ENCODE data around the gene MELTF. TPM values are rescaled to one million over a fixed set of nuclear protein-coding genes. Genes with fewer than 3 reads are reported as not detected.

The MELTF gene
- total RNA-seq, 2 donors from 2014 or later = 15.7 to 31.2 TPM

GRCh38 chr3:197024881-197025735, 4.5 kb downstream of the MELTF start:
- Histone ChIP-seq H3K4me3 (no peak overlapping the region), H3K36me3 (no peaks in the 10 kb centered on the region), H3K27me3 (no peaks in the 10 kb centered on the region), H3K4me1 (peaks cover 10% of the 10 kb centered on the region), H3K9me3 (no peaks in the 10 kb centered on the region), H3K27ac (no peak overlapping the region), H3K9ac (ENCODE audit: low read depth in 2 of 2, low read length in 2 of 2) (no peak overlapping the region)
- TF ChIP-seq CTCF (IDR thresholded peaks at IDR 0.05) = no peak
- intact Hi-C loops (cut with DNase I) = no loop called here
- no peak for DNase-seq

- no peaks in the 10 kb centered on the region for H3K36me3 ChIP-seq
- peaks cover 6% of the 10 kb centered on the region for H3K4me1 ChIP-seq
- H3K4me3 ChIP-seq = no peak overlapping the region
- DNase-seq = no peak
- no peaks in the 10 kb centered on the region for H3K9me3 ChIP-seq
- no peaks in the 10 kb centered on the region for H3K27me3 ChIP-seq
- H3K9ac ChIP-seq (ENCODE audit: low read depth in 2 of 2, low read length in 2 of 2) = no peak overlapping the region
- intact Hi-C loops (cut with DNase I) = no loop called here
- TF ChIP-seq CTCF (IDR thresholded peaks at IDR 0.05) = no peak
- H3K27ac ChIP-seq = no peak overlapping the region
Observed at GRCh38 chr3:197023998-197024651, 5.5 kb downstream of the MELTF start.

- Histone ChIP-seq H3K4me3 (no peak overlapping the region), H3K27ac (no peak overlapping the region), H3K36me3 (no peaks in the 10 kb centered on the region), H3K9ac (ENCODE audit: low read depth in 2 of 2, low read length in 2 of 2) (no peak overlapping the region), H3K9me3 (no peaks in the 10 kb centered on the region), H3K4me1 (no peaks in the 10 kb centered on the region), H3K27me3 (no peaks in the 10 kb centered on the region)
- no peak for TF ChIP-seq CTCF (IDR thresholded peaks at IDR 0.05)
- no peak for DNase-seq
- intact Hi-C loops (cut with DNase I) = no loop called here
Observed at GRCh38 chr3:197023241-197023997, 6.2 kb downstream of the MELTF start.

- Histone ChIP-seq H3K9ac (ENCODE audit: low read depth in 2 of 2, low read length in 2 of 2) (no peak overlapping the region), H3K4me1 (no peaks in the 10 kb centered on the region), H3K27ac (no peak overlapping the region), H3K36me3 (no peaks in the 10 kb centered on the region), H3K27me3 (no peaks in the 10 kb centered on the region), H3K9me3 (no peaks in the 10 kb centered on the region), H3K4me3 (no peak overlapping the region)
- intact Hi-C loops (cut with DNase I) = no loop called here
- TF ChIP-seq CTCF (IDR thresholded peaks at IDR 0.05) = no peak
- DNase-seq = no peak
Observed at GRCh38 chr3:197022405-197023231, 7.0 kb downstream of the MELTF start.

All from colonic mucosa (tissue), 4 donors.